ENCODE results near the gene UBN1. TPM values are rescaled to one million over a fixed set of nuclear protein-coding genes. Genes with fewer than 3 reads are reported as not detected.

Gene UBN1
- polyA plus RNA-seq, 1 donor (not counting 4 experiments of a cell fraction or from before 2014, with no cell fraction given): 11.5 TPM

GRCh38 chr16:4900036-4900435 lies 52.8 kb downstream of the UBN1 start:
- no peaks in the 10 kb centered on the region for H3K79me2 ChIP-seq (ENCODE audit: control insufficient read depth, insufficient read depth, low read length)
- no peak for FAIRE-seq
- no peak overlapping the region for H2AFZ ChIP-seq (ENCODE audit: control insufficient read depth, low read length)
- no peak overlapping the region for H3K27ac ChIP-seq (ENCODE audit: control insufficient read depth, insufficient read depth, low read length)
- DNase-seq (ENCODE audit: low read depth, low spot score): no peak
- H3K9me1 ChIP-seq (ENCODE audit: control insufficient read depth, extremely low read depth, insufficient read depth, low read length): no peaks in the 10 kb centered on the region
- no peaks in the 10 kb centered on the region for H3K4me1 ChIP-seq (ENCODE audit: control insufficient read depth, extremely low read depth, insufficient read depth, low read length)
- no peak for TF ChIP-seq EZH2 (IDR thresholded peaks at IDR 0.05; ENCODE audit: low read length)
- no peak for TF ChIP-seq CTCF (optimal IDR thresholded peaks at IDR 0.05 in 1 of 3, IDR thresholded peaks at IDR 0.05 in 1 of 3, conservative IDR thresholded peaks at IDR 0.05 in 1 of 3; ENCODE audit: extremely low read depth in 1 of 3, insufficient read depth in 2 of 3, low read length in 3 of 3)
- no peak overlapping the region for H3K9ac ChIP-seq (ENCODE audit: control insufficient read depth, extremely low read depth, insufficient read depth, low read length)
- dilution Hi-C loops (cut with MboI; ENCODE audit: extremely low pct_ligation_motif_present, low sequenced_read_pairs): no loop called here
- no peaks in the 10 kb centered on the region for H3K9me3 ChIP-seq (ENCODE audit: control insufficient read depth, low read depth, low read length)
- H3K36me3 ChIP-seq (ENCODE audit: control insufficient read depth in 2 of 2, extremely low read depth in 1 of 2, insufficient read depth in 2 of 2, low read length in 2 of 2): peaks cover 11 to 29% of the 10 kb centered on the region in 2 experiments
- no peaks in the 10 kb centered on the region for H4K20me1 ChIP-seq (ENCODE audit: control insufficient read depth, extremely low read depth, insufficient read depth, low read length)
- H3K27me3 ChIP-seq (ENCODE audit: control insufficient read depth, extremely low read depth, insufficient read depth, low read length): no peaks in the 10 kb centered on the region
- H3K4me2 ChIP-seq (ENCODE audit: control insufficient read depth, extremely low read depth, insufficient read depth, low read depth, low read length): no peak overlapping the region
- H3K4me3 ChIP-seq (ENCODE audit: control insufficient read depth in 2 of 3, extremely low read depth in 1 of 3, insufficient read depth in 2 of 3, low read depth in 1 of 3, low read length in 3 of 3): no peak overlapping the region

- Histone ChIP-seq H3K9me3 (ENCODE audit: control insufficient read depth, low read depth, low read length) (no peaks in the 10 kb centered on the region), H4K20me1 (ENCODE audit: control insufficient read depth, extremely low read depth, insufficient read depth, low read length) (no peaks in the 10 kb centered on the region), H3K4me2 (ENCODE audit: control insufficient read depth, extremely low read depth, insufficient read depth, low read depth, low read length) (no peak overlapping the region), H3K4me3 (ENCODE audit: control insufficient read depth in 2 of 3, extremely low read depth in 1 of 3, insufficient read depth in 2 of 3, low read depth in 1 of 3, low read length in 3 of 3) (no peak overlapping the region), H3K36me3 (ENCODE audit: control insufficient read depth in 2 of 2, extremely low read depth in 1 of 2, insufficient read depth in 2 of 2, low read length in 2 of 2) (peaks cover 8 to 22% of the 10 kb centered on the region in 2 experiments), H3K27ac (ENCODE audit: control insufficient read depth, insufficient read depth, low read length) (no peak overlapping the region), H3K9ac (ENCODE audit: control insufficient read depth, extremely low read depth, insufficient read depth, low read length) (no peak overlapping the region), H2AFZ (ENCODE audit: control insufficient read depth, low read length) (no peak overlapping the region), H3K79me2 (ENCODE audit: control insufficient read depth, insufficient read depth, low read length) (no peaks in the 10 kb centered on the region), H3K27me3 (ENCODE audit: control insufficient read depth, extremely low read depth, insufficient read depth, low read length) (no peaks in the 10 kb centered on the region), H3K9me1 (ENCODE audit: control insufficient read depth, extremely low read depth, insufficient read depth, low read length) (no peaks in the 10 kb centered on the region), H3K4me1 (ENCODE audit: control insufficient read depth, extremely low read depth, insufficient read depth, low read length) (no peaks in the 10 kb centered on the region)
- dilution Hi-C loops (cut with MboI; ENCODE audit: extremely low pct_ligation_motif_present, low sequenced_read_pairs): no loop called here
- no peak for FAIRE-seq
- DNase-seq (ENCODE audit: low read depth, low spot score): no peak
- TF ChIP-seq EZH2 (IDR thresholded peaks at IDR 0.05; ENCODE audit: low read length) (no peak), CTCF (optimal IDR thresholded peaks at IDR 0.05 in 1 of 3, IDR thresholded peaks at IDR 0.05 in 1 of 3, conservative IDR thresholded peaks at IDR 0.05 in 1 of 3; ENCODE audit: extremely low read depth in 1 of 3, insufficient read depth in 2 of 3, low read length in 3 of 3) (no peak)
Measured at GRCh38 chr16:4900750-4901149, 53.5 kb downstream of the UBN1 start.
